GM21390 (cell line): ENCODE measurements around the gene NFASC.

Experiments
- ATAC-seq: cut with Tn5 transposase; IDR thresholded peaks from one replicate; pipeline ENCODE4 v1.9.1; 2021; ENCODE audit not compliant: unreplicated experiment

NFASC gene

DNA sequence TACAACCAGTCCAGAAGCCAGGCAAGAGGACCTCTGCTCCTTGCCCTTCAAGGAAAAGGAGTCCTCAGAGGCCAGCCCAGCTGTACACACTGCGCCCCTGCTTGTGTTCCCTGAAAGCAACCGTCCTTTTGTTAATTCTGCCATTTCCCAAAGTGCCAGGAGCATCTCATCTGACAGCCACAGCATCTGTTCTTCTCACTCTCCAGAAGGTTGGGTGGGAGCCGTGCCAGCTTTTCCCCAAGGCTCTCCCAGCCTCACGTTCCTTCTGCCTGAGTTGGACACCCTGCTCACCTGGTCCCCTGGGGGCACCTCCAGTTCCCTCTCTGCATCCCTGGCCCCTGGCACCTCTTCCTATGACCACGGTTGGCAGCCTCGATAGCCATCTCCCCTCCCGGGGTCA is 161.8 kb downstream of the NFASC start:
- ATAC-seq, result no peak

DNA sequence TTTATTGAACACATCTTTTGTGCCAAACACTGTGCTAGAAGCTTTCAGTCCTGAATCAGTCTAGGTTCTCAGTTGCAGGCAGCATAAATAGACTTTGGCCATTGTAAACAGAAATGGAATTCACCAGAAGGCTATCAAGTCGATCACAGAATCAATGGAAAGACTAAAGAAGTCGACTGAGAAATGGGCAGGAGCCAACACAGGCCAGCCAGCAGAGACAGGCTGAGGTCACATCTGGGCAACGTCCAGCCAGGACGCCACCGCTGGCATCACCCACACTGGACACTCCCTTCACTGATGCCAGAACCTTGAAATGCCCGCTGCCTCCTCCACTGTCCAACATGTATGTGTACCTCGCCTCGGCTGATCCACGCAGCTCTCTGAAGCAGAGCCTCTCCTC is 166.9 kb downstream of the NFASC start:
- ATAC-seq, result no peak

DNA sequence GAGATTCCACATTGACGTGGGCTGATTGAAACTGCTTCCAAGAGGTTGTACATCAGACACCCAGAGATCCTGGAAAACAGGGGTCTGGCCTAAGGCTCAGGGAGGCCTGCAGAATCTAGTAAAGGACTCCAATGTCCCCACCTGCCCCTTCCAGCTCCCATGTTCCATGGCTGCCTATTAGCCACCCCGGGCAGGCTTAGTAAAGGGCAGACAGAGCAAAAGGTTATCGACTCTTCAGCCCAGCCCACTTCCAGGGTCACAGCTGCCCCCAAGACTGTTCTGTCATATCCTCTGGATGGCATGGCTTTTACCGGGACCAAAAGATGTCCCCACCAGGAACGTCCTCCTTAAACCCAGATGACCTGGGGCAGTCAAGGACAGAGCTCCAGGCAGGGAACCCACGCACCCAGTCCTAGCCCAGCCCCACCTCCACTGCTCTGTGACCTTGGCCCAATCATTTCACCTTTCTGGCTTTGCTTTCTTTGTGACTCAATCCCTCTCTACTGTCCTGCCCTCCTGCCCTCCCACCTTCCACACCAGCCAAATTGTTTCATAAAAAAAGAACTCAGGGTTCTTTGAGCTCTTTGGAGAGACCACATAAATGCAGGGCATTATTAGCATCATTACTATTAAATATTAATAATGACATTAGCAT is 167.6 kb downstream of the NFASC start:
- ATAC-seq, result no peak

DNA sequence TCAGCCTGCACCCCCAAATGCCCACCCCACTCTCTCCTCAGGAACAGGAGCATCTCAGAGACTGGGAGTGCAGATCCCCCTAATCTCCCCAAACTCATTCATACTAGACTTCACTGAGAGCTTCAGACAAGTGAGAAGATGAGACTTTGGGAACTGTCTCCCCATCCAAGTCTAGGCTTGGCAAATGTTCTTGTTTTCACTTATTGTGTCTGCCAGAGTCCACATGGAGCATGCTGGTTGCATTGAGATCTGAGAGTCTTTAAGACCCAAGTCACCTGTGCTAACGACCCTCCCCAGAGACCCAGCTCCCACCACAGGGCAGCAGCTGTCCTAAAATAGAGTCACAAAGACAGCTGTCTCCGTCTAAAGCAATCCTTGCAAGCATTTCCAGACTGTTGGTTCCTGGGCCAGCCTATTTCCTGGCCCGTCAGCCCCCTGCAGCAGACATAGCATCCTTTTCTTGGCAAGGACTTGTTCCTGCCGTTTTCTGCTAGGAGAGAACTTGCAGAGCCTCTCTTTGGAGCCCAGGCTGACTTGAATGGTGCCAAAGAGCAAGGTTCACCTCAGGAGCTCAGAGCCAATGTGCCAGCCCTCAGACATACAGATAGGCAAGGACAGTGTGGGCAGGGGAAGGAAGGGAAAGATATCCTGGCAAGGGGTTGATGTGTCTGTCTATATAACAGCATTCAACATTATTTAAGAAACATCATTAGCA is 170.5 kb downstream of the NFASC start:
- no peak for ATAC-seq

DNA sequence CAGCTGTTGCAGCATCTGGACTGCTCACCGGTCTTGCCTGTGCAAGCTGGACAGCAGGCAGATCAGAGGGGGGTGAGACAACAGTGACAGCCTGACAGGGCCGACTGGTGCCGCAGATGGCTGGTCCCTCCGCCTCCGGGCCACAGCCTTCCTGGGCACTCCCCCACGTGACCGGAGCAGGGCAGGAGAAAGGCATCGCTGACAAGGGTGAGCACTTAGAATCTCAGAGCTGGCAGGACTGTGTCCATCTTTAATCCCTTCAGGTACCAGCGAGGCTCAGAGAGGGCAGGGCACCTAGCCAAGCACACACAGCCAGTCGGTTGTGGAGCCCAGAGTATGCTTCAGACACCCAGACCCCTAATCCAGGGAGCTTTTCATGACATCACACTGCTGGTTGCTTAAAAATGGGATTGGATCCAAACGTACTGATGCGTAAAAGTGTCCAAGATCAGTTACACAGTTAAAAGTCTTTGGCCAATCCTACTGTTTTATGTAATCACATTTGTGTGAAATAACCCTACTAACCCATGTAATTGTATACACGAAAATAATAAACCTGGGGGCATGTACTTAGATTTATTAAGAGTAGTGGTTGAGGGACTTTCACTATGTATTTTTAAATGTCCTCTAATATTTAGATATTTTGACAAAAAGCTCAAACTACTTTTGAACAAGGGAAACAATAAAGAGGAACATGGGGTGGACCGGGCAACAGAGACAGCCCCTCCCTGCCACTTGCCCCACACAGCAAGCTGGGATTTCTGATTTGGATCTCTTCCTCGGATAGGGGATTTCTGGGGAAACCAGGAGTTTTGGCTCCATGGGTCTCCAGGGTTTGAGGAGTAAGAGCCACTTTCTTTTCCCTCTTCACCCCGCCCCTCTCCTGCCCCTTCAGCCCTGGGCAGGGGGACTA is 171.6 kb downstream of the NFASC start:
- ATAC-seq, result no peak

DNA sequence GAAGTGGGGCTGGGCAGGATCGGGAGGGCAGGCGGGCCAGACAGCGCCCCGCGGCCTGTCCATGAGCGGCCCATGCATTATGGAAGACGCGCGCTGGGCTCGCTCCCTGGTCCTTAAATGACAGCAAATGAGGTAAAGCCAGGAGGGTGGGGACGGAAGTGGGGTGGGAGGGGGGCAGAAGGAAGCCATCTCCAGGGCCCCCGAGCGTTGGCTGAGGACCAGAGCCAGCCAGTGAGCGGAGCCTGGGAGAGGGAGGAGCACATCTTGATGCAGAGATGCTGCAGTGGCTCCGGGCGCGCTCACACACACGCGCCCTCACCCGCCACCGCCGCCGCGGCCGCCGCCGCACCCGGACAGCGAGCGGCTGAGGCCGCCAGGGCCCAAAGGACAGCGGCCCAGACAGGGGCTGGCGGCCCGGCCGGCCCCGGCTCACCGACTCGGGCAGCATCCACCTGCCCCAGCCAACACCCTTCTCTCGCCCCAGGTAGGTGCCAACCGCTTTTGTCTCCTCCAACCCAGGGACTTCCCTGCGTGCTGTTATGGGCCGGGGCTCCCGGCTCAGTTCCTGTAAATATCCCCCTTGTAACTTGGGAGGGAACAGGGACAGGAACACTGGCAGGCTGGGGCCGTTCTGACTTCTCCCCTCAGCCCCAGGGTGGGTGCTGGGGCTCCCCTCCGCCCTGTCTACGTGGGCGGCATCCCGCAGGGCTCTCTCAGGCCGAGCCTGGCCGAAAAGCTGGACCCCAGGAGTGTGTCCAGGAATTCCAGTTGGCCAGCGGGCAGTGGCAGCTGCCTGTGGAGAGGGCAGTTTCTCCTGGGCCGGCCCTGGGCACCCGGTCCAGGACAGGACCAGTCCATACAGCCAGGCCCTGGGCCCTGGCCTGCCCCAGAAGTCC is 172.5 kb downstream of the NFASC start, which contains the start of gene CNTN2:
Gene CNTN2 (plus strand): TSS at position 302 of the 896 bp plus-strand sequence. CDS start 9,974 bp downstream, outside the sequence.
- ATAC-seq, result no peak

DNA sequence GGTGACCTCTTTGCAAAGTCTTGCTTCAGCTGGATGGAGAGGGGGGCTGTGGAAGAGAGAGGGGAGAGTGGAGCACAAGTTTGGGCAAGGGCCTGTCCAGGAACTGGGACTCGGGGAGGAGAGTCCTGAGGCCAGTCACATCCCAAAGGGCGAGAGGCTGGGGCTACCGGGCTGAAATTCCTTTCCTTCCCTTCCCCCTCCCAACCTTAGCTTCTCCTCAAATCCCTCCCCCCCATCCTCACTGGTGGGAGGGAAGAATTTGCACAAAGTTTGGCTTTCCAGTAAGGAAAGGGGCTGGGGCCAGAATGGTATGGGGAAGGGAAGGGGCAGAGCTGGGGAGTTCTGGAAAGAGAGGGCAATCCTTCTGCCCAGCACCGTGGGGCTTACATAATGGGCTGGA is 173.2 kb downstream of the NFASC start:
- ATAC-seq, result no peak

DNA sequence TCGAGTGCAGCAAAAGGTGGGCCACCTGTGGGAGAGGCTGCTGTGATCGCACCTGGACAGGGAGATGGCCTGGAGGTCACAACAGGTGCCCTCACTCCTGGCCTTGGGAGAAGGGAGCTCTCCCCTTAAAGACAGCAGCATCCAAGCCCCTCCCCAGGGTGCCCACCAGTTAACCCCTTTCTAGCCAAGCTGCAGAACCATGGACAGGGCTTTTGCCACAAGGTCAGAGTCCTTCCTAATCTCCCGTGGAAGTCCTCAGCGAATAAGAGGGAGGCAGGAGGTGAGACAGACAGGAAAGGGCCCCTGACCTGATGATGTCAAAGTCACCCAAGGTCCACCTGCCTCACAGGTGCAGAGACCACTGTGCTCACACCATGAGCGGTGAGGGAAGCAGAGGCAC is 174.1 kb downstream of the NFASC start:
- no peak for ATAC-seq

DNA sequence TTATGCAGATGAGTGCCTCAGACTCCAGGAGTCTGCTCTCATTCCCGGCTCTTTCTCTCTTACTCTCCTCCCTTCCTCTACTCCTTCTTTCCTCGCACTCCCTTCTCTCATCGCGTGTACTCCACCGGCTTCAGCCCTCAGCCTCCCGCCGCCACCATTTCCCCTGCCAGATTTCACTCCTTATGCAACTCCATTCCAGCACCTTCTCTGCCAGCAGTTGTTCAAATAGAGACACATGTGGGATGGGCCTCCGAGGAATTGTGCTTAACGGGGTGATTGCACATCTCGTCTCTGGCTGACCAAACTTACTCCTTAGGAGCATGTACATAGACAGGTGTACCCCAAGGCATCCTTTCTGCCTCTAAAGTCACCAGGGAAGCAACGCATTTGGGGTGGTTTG is 174.5 kb downstream of the NFASC start:
- no peak for ATAC-seq

DNA sequence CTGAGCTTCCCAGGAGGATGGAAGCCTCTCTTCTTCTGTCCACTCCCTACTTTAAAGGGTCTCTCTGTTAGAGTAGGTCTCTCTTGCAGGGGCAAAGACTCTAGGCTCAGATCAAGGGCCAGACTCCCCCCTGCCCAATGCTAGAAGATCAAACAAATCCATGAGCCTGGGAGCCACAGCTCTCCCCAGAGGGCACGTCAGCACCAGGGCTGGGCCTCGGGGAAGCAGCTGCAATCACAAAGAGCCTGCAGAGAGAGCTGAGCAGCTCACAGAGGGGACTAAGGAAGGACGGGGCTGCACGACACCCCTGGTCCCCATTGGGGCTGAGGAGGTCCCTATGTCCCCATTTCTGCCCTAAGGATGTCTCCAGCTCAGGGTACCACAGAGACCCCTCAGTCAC is 176.2 kb downstream of the NFASC start:
- no peak for ATAC-seq

DNA sequence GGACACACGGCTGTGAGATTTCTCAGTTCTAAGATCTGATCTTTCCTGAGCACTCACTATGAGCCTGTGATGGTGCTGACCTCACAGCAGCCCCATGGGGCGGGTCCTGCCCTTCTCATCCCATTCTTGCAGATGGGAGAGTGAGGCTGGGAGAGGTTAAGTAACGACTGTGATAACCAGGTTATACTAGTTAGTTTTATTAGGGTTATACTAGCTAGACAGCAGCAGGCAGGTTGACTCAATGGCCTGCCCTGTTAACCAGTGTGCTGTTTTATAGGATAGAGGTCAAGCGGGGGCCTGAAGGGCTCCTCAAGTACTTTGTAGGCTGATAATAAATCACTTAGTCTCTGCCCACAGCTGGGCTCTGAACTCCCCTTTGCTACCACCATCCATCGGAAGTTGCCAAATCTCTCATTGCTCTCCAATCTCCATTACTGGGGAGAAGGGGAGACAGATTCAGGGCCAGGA is 177.1 kb downstream of the NFASC start:
- no peak for ATAC-seq

DNA sequence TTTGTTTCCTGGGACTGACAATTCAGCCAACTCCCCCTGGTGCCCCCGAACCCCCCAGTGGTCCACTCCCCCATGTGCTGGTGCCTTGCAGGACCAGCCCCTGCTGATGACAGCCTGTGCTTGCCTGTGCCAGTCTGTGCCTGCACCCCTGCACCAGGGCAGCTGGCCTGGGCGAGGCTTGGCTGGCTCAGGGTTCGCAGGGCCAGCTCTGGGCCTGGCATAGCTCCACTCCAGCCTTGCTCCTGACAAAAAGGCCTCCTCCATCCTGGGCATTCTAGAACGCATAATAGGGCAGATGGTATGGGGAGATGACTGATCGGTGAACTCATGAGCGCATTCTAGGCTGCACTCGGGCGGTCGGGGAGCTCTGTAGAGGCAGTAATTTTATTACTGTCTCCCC is 177.7 kb downstream of the NFASC start:
- ATAC-seq, result no peak

DNA sequence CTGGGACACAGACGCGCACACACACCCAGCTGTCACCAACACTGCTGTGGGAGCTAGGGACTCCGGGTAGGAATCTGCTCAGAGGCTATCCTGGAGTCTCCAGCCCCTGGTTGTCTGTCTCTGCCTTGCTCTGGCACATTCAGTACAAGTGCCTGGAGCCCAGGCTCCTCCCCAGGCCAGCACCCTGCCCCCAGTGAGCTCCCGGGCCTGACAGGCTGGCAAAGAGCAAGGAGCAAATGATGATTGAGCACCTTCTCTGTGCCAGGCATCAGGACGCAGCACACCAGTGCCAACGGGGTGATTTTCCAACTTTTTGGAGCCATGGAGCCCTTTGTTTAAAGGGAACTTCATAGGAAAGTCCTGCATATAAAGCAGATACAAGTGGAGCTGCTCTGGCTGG is 178.8 kb downstream of the NFASC start:
- no peak for ATAC-seq

DNA sequence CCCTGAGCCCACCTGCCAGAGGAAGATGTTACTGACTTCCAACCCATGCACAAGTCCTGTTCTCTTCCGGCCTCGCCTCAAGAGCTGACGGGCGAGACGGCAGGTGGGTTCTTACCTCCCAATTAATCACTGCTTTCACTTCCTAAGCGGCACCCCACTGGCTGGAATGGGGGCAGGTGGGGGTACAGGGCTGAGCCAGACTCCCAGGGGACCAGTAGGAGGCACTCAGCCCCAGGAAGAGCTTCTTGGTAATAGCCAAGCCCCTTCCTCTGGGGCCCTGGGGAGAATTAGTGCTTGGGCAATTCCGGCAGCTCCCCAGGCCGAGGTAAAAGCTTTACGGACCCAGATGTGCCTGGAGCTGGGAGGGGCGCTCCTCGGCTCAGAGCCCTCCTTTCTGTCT is 182.0 kb downstream of the NFASC start:
- ATAC-seq, result no peak

DNA sequence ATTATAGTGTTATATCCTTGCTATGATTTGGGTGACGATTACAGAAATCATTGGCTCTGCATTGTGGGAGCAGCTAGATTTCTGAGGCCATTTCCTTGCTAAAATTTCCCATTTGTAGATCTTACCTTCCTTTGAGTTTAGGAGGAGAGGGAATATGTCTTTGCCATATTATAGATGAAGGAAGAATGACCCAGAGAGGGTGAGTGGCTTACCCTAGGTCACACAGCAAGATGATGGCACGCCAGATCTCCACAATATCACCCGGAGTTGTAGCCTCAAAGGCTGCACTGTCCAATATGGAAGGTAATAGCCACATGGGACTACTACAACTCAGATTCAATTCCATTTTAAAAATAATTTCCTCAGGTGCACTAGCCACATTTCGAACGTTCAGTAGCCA is 182.6 kb downstream of the NFASC start:
- no peak for ATAC-seq

DNA sequence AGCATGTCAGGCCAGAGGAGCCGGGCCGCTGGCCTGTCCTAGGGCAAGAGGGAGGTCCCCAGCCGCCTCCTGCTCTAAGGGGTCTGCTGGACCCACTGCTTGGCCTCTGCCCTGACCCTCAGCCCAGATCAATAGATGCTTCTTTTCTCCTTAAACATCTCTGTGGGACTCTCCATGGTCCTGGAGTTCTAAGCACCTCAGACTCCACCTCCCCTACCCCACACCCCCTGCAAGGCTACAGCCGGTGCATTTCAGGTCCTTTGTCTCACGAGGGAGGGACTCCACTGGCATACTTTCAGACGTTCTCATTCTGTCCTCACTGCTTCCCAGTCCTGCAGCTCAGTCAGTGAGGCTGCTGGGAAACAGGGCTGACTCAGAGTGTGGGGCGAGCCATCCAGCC is 183.4 kb downstream of the NFASC start:
- ATAC-seq, result no peak

DNA sequence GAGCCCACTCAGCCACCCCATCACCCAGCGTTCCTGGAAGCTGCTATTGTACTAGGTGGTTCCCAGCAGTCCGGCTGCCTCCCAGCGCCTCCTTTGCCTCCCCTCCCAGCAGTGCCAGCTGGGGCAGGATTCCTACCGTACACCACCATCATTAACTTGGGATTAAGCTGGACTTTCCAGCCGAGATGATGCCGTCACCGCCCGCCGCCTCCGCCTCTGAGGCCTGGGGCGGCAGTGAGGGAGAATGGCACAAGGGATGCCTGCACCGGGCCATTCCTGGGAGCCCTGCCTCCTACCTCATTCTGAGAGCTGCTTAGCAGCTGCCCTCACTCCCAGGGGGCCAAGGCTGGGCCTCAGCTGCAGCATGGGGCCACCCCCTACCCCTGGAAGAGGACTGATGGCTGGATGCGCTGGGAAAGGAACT is 185.5 kb downstream of the NFASC start:
- ATAC-seq, result no peak

DNA sequence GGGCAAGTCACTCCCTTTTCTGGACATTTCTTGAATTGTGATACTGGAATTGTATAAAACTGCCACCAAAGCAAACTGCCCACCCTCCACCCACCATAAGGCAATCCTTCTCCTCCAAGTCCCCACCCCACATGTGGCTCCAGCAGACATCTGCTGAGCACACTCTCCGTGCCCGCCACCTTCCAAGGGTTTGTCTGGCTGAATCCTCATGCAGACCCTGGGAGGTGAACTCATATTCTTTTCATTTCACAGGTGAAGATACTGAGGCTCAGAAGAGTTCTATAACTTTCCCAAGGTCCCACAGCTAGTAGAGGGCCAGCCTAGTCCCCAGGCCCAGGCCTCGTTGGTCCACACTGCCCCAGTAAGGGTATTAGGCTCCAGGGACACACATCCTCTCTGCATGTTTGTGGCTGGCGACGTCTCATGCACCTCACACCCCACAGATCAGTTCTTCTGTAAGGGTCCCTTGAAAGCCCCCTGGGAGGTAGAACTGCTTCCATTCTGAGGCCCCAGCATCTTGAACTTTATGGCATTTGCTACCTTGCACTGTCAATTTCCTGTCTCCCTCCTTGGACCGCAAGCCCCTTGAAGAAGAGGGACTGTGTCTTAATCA is 186.4 kb downstream of the NFASC start:
- ATAC-seq, result no peak

DNA sequence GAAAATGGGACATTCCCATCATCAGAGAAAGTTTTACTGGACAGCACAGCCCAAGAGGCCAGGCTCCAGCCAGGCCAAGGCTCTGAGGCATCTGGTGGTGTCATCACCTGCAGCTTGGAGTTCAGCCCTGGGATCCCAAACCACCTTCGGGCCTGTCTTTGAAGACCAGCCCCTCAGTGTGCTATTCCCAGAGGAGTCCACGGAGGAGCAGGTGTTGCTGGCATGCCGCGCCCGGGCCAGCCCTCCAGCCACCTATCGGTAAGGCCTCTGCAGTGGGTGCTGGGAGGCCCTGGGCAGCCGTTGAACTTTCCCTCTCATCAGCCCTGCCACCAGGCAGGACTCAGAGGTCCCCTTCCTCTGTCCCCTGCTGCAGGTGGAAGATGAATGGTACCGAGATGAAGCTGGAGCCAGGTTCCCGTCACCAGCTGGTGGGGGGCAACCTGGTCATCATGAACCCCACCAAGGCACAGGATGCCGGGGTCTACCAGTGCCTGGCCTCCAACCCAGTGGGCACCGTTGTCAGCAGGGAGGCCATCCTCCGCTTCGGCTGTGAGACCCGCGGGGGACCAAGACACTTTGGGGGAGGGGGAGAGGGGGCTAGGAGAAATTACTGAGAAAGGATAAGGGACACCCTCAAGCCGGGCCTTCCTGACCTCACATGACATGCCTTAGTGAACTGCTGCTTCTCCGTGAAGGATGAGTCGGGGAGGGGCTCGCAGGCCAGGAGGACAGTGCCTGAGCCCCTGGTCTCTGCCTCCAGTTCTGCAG is 187.3 kb downstream of the NFASC start:
- ATAC-seq, result no peak
